NCI-H146 treated with DMSO at 0.1 percent for 48 hours (cell line): ENCODE results near the gene SPEN.

ENCODE experiments used
- DNase-seq: peaks from one replicate; lab custom pipeline; 2025; ENCODE audit not compliant: unreplicated experiment; lab: John Stamatoyannopoulos, UW

The SPEN gene

DNA sequence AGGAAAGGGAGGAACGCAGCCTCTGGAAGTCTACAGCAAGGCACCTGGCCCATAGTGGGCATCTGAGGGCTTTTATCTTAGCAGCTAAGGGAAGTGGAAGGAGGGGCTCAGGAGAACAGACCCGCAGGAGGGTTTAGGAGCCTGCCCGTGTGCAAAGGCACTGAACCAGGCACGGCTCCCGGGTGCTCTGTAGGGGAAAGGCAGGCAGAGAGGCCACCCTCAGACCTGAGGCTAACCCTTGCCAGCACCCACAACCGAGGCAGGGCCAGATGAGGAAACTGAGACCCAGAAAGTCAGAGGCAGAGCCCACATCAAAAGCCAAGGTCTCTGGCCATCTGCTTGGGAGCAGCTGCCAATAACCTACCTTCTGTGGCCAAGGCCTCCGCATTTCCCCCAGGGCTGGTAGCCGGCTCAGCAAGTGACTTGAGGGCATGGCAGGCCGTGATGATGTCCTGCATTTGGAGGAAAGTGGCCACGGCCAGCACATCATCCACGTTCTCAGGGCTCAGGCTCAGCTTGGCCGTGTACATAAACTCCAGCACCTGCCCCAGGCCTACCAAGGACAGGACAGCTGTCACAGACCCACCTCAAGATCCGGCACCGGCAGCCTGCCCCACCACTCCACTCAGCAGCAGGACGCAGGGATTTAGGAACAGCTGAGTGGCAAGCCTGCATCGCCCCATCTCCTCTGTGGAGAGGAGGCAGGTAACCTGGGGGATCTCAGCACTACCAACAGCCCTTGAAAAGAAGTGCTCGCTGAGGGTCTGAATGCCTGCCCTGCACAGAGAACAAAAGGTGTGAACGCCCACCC lies 99.3 kb downstream of the SPEN start:
- no peak for DNase-seq

DNA sequence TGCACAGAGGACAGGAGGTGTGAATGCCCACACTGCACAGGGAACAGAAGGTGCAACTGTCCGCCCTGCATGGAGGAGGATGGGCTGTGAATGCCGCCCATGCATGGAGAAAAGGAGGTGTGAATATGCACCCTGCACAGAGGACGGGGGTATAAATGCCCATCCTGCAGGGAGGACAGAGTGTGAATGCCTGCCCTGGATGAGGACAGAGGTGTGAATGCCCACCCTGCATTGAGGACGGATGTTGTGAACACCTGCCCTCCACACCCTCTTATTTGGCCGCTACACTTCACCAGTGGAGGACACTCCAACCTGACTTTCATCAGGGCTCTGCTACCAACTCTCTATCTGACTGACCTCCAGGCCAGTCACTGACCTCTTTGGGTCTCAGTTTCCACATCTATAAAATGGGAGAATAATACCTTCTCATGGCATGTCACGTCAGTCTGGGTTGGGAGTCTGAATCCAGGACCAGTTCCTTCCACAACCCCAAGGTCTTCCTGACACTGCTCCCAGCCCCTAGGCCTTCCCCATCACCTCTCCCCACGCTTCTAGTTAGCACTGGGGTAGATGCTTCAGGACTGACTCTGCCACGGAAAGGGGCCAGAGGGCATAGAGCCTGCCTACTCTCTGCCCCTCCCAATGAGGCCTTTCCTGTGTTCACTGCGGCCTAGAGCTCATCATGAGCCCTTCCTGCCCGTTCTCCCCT lies 100.0 kb downstream of the SPEN start:
- no peak for DNase-seq

DNA sequence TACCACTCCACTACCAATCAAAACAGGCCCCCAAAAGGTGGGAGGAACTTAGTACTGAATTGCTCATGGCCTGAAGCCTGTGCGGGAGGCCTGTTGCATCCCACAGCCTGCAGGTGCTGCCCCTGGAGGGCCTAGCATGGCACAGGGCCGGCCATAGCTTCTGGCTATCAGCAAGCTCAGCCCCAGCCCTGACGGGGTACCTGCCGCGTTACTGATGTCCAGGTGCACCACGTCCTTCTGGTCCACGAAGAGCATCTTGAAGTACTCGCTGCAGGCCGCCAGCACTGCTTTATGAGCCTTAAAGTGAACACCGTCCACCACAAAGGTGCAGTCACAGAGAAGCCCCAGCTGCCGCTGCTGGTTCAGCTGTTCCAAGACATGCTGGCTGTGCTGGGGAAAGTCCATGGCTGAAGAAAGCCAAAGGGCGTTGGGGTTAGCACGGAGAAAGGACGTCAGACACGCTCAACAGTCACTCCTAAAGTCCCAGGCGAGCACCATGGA lies 100.6 kb downstream of the SPEN start:
- no peak for DNase-seq

DNA sequence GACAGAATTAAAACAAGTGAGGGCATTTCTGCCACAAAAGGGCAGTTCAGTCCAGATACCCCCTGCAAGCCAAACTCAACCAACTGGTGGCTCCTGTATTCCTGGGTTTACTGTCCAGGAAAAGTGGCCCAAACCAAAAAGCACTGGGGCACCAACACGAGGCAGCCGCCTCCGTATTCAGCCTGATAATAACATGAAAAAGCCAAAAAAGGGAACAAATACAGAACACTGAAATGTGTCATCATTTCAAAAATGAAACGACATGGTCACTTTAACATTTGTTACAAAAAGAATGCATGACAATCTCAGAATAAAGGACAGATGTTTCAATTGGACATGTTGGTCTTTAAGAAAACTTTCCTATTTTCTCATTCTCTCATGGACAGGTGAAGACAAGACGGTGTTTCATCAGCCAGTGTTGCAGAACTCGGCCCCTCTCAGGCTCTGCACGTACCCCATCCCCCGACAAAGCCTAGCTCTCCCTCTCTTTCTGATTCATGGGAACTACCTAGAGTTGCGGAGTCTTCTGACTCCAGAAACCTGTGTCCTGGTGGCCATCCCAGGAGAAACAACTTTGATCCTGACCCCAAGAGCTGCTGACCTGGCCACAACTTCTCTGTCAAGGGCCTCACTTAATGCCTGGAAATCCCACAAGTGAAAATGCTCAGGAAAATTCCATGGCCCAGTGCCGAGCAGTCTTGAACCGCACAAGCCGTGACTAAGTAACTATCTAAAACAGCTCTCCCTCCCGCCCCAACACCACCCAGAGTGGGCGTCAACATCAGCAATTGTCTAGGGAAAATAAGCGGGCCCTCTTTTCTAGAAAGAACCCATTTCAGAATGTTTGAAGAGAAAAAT lies 101.3 kb downstream of the SPEN start:
- DNase-seq: no peak

DNA sequence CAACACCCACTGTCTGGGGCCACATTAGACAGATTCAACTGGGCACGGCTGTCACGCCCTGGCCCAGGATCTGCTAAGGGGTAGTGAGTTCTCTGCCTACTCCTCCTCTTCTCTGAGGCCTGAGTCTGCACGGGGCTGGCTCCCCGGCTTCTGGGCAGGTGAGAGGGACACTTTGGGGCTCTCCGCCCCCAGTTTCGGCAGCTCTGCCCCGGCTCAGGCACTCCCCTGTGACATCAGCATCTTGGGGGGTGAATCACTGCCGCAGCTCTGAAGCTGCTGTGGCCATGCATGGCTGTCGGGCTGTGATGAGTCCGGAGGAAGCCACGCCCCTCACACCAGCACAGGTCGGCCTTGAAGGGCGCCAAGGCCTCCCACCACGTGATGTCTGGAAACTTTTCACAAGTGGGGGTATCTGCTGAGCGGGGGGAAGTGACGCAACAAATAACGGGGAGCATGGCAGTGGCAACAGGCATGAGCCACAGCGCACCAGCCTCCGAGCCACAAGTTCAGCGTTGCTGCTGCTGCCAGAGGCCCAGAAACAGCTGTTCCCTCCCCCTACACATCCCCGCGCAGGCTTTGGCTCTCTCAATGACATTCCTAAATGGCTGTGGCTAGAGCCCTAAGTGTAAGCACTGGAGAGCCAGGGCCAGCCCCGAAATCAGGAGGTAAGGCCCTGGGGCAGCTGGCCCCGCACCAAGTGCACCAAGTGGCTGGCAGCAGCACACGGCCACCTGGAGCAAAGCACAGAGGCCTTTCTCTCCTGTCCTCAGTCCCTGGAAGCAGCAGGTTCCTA lies 102.1 kb downstream of the SPEN start:
- DNase-seq: no peak

DNA sequence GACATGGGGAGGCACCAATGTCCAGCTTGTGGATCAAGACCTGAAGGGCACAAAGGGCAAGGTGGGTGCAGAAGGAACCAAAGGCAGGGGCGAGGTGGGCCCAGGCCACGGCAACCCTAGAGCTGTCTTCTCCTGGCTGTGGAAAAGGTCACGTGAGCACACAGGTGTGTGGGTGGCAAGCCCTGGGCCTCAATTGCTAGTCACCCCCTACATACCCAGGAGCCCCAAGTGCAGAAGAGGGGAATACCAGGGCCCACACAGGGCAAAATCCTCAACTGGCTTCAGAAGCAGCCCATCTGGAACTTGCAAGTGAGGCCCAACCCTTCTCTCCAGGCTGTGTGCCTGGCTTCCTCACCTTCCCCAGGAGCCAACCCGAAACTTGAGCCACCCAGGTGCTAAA lies 102.8 kb downstream of the SPEN start:
- no peak for DNase-seq

DNA sequence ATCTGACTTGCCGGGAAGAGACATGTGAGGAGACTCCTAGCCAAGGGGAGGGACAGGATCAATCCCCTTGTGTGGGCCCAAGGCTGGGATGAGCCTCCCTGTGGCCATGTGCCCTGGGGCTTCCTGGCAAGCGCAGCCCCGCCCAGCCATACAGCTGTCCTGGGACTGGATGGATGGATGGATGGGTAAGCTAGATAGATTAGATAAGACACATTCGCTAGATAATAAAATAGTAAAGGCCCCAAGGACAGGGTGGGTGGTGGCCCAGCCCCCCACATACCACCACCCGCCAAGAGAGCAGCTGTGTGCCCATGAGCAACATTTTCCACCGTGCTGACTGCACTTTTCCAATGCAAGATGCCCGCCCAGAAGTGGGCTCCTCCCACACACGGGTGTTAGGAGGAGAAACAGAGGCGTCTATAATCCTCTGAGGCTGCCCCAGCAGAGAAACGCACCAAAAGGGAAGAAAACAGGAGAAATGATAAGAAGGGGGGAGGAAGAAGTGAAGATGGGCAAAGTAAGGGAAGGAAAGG lies 103.3 kb downstream of the SPEN start:
- DNase-seq: no peak

DNA sequence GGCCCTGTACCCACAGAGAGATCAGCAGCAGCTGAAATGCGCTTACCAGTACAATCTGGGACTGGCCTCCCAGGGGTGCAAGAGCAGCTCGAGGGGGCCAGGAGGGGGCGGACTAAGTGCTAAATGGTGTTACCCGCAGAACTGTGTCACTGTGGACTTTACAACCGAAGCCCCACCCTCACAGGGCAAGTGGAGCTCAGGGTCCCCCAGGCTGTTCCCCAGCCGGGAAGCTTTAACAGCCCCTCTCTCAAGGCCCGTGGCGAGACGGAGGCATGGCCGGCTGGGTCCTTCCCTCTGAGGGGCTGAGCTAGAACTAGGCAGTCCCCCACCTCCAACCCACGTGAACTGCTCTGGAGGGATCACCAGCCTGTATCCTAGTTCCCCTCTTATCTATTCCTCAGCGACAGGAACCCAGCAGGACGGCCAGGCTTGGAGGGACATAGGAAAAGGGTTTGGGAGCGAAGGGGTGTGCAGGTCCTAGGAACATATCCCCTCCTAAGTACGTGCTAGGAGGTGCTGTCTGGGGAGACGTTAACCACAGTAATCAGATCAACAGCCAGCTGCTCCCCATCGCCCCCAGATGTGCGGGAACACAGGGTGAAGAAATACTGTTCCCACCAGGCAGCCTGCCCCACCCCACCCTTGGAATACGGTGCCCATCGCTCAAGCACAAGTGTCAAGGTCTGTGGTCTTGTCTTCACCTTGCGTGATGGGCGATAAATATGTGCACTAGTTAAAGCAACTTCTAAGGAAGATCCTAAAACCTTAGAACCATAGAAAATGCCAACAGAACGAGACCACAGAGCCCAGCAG lies 104.0 kb downstream of the SPEN start:
- DNase-seq: no peak

DNA sequence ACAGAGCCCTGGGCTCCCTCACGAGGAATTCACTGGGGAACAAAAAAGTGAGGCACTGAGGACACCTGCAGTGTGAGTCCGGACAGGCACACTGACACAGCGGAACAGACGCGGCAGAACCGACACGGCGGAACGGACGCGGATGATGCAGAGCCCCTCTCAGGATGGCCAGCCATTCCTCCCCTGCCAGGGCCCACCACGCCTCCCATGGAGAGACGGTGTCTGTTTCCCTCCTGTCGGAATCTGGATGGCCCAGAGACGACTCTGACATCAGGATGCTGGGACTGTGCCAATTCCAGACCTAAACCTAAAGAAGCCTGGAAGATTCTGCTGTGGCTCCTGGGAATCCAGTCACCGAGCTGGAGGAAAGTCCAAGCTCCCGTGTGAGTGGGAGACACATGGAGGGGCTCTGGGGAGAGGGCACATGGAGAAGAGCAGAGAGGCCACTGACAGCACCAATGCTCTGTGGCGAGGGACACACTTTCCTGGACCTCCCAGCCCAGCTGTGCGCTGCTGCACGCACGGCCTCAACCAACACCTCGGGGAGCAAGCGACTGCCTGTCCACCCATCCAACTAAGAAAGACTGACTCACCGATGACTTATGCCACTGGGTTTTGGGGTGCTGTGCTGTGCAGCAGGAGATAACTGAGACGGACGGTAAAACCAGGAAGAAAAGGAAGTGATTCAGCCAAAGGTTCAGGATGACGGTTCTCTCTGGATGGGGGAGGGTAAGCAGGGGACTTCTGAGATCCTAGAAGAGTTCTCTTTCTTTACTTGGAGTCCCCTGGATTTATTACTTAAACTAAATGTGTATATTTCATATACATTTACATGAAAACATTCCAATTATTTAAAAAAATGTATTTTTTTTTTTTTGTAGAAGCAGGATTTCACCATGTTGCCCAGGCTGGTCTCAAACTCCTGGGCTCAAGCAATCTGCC lies 105.1 kb downstream of the SPEN start:
- no peak for DNase-seq

DNA sequence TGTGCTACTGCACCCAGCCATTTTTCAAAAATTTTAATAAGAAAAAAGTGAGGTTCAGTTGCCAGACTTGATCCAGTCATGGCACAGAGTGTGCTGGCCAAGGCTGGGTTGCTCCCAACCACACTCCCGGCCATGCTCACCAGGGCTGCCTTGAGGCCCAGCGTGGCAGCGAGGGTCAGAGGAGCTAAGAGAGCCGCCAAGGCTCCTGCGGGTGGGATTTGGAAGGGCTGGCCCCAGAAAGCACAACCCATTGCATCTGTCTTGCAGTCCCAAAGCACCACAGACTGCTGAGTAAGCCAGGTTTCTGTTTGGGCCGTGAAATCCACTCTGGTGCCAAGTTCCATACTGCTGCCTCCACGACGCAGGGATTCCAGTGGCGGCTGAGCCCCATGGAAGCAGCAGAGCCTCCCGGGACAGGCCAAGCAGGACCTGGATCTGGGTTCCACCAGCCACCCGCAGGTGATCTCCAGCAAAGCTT lies 105.8 kb downstream of the SPEN start:
- DNase-seq: no peak

DNA sequence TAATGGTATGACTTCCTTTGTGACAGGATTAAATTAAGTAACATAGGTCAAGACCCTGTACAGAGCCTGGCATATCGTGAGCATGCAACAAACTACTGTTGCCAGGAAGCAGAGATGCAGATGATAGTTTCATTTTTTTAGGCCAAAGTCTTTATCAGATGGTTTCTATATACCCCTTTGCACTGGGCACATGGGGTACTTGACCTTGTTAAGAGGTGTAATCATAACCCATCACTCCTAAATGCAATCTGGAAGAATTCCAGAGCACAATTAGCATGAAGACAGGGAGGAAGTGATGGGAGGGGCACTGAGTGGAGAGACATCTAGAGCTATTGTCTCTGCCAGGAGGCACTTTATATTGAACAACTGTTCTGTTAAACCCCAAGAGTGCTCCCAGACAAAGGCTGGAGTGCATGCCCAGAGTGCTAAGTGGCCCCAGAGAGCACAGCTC lies 106.3 kb downstream of the SPEN start:
- DNase-seq: no peak

DNA sequence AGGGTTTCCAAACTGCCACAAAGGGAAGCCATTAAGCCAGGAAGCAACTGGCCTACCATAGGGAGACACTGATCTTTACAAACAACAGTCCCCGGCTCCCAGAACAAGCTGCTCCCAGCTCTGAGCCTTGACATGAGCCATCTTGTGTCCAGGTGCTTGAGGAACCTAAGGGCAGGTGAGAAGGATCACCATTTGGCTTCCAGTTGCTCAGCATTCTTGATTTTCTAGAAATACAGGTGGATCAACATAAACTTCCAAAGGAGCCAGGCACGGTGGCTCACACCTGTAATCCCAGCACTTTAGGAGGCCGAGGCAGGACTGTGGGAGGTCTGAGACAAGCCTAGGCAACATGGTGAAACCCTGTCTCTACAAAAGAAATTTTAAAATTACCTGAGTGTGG lies 106.8 kb downstream of the SPEN start:
- DNase-seq: no peak

DNA sequence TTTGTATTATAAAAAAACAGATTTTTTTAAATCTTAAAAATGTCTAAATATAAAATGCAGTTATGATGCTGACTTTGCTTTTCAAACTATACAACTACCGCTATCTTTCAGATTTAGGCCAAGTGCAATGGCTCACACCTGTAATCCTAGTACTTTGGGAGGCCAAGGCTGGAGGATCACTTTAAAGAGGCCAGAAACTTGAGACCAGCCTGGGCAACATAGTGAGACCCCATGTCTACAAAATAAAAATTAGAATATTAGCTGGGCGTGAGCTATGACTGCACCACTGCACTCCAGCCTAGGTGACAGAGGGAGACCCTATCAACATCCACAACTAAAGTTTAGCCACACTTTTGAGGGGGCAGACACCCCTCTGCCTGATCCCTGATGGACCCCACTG lies 108.0 kb downstream of the SPEN start:
- DNase-seq: no peak

DNA sequence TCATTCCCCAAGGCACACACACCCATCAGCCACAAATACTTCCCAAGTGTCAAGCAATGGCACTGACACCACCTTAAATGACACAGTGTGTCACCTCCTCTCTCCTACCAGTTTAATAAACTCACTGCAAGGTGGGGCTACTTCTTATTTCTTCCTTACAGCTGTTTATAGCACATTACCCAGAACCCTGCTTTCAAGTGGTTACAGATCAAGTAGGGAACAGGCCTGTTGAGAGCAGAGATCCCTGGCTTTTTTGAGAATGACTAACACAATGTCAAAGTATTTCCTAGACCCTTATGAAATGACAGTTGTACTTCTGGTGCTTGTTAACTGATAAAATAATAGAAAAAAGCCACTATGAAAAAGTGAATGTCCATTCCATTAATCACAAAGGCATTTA lies 108.6 kb downstream of the SPEN start:
- DNase-seq: no peak

DNA sequence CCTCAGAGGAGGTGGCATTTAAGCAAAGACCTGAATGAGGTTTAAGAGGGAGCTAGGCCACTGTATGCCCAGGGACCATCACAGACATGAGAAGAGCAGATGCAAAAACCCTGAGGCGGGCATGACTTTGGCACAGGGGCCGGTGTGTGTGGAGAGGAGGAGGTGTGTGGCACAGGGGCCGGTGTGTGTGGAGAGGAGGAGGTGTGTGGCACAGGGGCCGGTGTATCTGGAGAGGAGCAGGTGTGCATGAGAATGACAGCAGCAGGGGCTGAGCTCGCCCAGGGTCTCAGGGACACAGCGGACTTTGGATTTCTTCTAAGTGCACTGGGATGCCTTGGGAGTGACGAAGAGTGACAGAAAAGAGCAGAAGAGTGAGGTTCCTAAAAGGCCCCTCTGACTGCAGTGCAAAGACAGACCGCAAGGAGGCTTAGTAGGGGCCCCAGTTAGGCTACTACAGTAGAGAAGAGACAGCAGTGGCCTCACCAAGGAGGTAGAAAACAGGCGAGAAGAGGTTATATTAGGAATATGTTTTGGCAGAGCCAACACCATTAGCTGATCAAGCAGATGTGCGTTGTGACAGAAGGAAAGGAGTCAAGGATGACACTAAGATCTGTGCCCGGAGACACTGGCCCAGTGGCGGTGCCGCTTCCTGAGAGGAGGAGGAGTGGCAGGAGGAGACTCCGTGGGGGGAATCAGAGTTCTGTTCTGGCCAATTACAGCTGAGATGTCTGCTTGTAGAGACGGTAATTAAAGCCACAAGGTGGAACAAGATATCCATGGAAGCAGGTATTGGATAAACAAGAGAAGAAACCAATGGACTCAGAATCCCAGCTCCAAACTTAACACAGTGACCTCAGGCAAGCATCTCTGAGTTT lies 110.0 kb downstream of the SPEN start:
- no peak for DNase-seq

DNA sequence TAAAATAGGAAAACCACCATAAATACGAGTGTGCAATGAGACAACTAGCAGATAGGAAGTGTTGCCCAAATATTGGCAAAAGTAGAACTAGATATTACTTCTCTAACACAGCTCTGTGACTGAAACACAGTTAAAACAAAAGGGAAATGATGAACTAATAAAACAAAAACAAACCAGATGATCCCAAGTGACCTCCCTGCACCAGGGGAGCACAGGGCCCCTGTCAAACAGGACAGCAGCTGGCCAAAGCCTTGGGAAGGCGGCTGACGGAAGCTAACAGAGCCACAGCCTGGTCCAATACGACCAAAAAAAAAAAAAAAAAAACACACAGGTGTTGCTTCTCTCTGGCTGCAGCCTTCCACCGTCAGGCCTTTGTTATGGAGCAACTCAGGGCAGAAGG lies 110.6 kb downstream of the SPEN start:
- no peak for DNase-seq

DNA sequence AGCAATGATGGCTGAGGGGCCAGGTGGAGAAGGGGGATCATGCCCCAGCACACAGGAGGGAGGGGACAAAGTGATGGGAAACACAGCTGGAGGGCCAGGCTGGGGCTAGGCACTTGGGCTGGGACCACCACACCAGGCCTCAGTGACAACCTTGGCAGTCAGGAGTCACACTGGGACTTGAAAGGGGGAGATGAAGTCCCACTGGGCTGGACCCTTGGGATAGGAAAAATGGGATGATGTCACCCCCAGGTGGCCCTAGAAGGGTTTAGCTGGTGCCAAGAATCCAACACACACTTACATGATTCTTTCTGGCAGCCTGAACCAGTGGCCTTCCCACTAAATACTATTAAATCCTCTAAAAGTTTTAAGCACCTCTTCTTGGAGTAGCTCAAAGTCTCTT lies 111.3 kb downstream of the SPEN start:
- no peak for DNase-seq
